ENCODE results near the gene GGT6.
A peak's percentile ranks its signal among the peaks of the same experiment; 100 is the strongest.

Gene GGT6

GRCh38 chr17:4576161-4576558, 15.8 kb upstream of the GGT6 start:
- DNase-seq (ENCODE audit: low spot score) = no peak

DNA sequence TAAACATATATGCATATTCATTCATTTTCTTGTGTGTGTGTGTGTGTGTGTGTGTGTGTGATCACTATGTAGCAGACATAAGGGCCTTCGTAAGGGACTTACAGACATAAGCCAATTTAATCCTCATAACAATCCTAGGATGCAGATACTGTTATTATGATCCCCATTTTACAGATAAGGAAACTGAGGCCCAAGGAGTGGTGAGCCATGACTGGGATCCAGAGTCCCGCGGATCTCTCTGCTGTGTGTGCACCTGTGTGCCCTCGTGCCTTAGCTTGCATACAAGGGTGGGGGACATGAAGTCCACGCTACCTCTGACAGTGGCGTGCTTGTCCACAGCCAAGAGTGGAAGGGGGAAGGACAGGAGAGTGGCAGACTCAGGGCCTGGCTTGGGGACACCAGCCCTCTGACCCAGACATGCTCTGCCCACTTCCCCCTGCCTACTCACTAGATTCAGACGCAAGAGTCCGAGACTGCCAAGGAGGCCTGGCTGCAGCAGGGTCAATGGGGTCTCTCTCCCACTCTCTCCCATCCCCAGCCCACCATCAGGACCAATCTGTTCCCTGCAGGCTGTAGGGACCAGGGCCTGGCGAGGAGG, 14.2 kb upstream of the GGT6 start:
- DNase-seq (ENCODE audit: low spot score) = no peak

- DNase-seq (ENCODE audit: low spot score) = no peak
These were observed 13.3 kb upstream of the GGT6 start for GRCh38 chr17:4573669-4574068.

DNA sequence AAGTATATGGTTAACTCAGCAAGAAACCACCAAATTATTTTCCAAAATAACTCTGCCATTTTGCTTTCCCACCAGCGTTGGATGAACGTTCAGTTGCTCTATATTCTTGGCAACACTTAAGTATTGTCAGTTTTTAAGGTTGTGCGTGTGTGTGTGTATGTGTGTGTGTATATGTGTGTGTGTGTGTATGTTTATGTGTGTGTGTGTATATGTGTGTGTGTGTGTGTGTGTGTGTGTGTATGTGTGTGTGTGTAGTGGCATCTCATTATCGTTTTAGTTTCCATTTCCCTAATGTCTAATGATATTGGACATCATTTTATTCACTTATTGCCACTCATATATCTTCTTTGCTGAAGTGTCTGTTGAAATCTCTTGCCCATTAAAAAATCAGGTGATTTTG, 12.7 kb upstream of the GGT6 start:
- DNase-seq (ENCODE audit: low spot score) = no peak

DNA sequence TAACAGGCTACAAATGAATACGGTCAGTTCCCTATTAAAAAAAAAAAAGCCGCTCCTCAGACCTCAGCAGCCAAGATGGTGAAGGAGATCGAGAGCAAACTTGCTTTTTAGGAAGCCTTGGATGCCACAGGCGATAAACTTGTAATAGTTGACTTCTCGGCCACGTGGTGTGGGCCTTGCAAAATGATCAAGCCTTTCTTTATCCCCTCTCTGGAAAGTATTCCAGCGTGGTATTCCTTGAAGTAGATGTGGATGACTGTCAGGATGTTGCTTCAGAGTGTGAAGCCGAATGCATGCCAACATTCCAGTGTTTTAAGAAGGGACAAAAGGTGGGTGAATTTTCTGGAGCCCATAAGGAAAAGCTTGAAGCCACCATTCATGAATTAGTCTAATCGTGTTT, 11.8 kb upstream of the GGT6 start:
- no peak for DNase-seq (ENCODE audit: low spot score)

DNA sequence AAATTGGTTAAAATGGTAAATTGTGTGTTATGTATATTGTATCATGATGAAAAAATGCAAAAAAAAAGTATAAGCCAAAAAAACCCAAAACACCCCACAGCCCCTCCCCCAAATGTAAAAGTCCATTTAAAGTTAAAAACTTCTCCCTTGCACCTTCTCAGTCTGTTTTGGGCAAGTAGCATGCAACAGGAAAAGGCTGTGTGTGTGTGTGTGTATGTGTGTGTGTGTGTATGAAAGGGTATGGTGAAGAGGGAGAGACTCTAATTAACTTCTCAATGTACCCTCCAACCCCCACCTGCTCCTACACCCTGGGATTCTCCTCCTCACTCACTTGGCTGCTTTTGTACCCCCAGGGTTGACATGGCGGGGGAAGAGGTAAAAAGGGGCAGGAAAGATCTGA, 9.2 kb upstream of the GGT6 start:
- DNase-seq (ENCODE audit: low spot score) = no peak

DNA sequence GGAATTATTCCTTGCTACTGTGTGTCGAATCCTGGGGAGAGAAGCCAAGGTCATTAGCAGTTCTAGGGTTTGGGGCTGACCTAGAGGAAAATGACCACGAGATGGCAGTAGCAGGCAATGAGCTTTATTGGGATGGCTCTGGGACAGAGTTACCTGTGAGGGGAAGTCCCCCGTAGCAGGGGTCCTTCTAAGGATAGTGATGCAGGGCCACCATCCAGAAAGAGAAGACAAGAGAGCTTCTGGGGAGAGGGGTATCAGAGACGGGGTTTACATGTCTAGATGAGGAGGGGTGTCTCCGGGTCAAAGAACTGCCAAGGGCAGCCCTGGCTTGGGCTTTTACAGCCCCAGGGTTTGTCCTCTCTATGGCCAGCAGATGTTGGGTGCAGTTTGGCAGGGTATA, 6.4 kb upstream of the GGT6 start:
- DNase-seq (ENCODE audit: low spot score) = peak; percentile 72

GRCh38 chr17:4565209-4566141, 5.1 kb upstream of the GGT6 start:
- DNase-seq (ENCODE audit: low spot score) = peak; percentile 92

- no peak for DNase-seq (ENCODE audit: low spot score)
These were observed 1.9 kb upstream of the GGT6 start for GRCh38 chr17:4562015-4562969.

DNA sequence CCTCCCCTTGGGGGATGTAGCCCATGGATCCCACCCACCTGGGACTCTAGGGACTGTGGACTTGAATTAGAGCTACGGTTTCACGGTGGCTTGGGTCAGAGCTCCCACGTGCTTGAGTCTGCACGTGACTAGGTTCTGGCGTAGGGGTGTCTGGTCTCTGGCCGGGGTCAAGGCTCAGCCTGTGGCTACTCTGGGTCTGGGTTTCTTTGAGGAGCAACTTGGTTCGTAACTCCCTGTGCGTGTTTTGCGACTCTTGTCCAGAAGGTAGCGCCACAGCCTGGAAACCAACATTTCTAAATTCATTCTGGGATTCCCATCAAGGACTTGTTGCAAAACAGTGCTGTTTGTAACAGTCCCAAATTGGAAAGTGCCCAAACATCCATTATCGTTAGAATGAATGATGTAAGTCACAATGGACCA, 470 bp upstream of the GGT6 start:
- no peak for DNase-seq (ENCODE audit: low spot score)

DNA sequence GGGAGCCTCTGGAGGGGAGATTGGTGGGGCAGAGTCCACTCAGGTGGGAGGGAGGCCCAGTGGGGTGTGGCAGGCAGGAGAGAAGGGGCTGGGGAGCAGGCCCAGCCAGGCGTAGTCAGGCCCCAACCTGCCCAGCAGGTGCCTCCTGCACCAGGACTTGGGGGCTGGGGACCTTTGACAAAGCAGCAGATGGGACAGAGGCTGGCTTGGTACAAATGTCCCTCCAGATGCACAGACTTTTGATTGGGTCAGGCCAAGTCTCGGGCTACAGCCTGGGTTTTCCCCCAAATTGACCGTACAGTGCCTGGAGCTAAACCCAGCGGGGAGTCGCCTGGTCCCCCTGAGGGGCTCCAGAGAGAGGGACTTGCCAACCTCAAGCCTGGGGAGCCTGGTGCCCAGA, 411 bp downstream of the GGT6 start:
- DNase-seq (ENCODE audit: low spot score) = no peak

GRCh38 chr17:4559139-4559791, 1.1 kb downstream of the GGT6 start:
- DNase-seq (ENCODE audit: low spot score) = no peak

GRCh38 chr17:4558347-4558971, 1.9 kb downstream of the GGT6 start:
- no peak for DNase-seq (ENCODE audit: low spot score)

DNA sequence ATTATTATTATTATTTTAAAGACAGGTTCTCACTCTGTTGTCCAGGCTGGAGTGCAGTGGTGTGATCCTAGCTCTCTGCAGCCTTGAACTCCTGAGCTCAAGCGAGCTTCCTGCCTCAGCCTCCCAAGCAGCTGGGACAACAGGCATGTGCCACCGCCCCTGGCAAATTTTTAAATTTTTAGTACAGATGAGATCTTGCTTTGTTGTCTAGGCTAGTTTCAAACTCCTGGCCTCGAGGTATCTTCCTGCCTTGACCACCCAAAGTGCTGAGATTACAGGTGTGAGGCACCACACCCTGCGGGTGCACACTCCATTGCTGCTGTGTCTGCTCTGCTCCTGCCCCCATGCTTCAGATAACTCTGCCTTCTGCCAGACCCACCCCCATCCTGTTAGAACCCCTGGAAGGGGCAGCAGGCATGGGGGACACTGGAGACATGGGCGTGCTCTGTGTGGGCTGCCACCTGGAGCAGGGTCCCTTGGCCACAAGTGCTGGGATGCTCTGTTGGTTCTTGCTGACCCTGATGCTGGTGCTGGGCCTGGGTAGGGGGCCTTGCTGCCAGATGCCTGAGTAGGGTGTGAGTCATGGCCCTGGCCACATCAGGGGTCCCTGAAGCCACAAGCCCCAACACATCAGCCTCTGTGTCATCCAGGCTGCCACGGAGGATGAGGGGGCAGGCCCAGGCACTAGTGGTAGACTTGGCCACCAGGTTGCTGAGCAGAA, 2.6 kb downstream of the GGT6 start:
- no peak for DNase-seq (ENCODE audit: low spot score)

GRCh38 chr17:4556996-4557395, 3.4 kb downstream of the GGT6 start:
- DNase-seq (ENCODE audit: low spot score) = no peak

- DNase-seq (ENCODE audit: low spot score) = no peak
These were observed 4.3 kb downstream of the GGT6 start for GRCh38 chr17:4555873-4556759.

DNA sequence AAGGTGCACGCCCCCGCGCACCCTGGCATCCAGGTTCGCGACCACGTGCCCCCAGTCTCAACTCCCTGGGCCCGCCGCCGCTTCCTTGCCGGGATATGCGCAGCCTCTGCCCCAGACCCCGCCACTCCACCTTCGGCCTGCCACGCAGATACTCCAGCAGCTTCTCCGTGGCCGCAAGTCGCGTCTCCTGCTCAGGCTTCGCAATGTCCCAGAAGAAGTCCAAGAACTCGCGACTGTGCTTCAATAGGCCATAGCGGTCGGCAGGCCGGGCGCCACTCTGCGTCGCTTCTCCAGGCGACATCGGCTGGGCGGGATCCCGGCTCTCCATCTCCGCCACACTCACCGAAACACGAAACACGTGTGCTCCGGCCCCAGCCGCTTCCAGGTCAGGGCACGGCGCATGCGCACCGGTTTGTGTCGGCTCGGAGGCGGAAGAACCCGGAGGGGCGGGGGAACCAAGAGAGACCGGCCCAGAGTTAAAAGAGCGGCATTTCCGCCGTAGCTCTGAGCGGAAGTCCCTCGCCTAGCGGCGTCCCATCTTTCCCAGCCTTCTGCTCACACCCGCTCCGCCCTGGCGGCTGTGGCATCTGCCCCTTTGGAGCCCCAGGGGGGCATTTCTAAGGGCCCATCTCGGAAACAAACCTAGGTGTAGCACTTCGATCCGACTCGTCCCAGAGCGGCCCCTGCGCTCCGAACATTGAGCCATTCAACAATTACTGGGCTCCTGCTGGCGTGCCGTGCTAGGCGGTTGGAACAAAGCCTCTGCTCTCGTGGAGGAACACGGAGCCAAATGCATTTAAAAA, 5.2 kb downstream of the GGT6 start, which contains the start of gene MYBBP1A:
TSS of gene MYBBP1A (minus strand) at position 388 of the 803 bp plus-strand sequence. CDS start at position 328, 60 bp downstream.
- DNase-seq (ENCODE audit: low spot score) = peak; percentile 97

- no peak for DNase-seq (ENCODE audit: low spot score)
These were observed 5.9 kb downstream of the GGT6 start for GRCh38 chr17:4554441-4554996.
